Neural progenitor cell (in vitro differentiated cells): ENCODE measurements around the gene MYH9.

Source experiments
- EZH2 ChIP-seq: fragments of 200-600 bp; sonication (generic); IDR thresholded peaks from 2 replicates; pipeline ENCODE4 v1.6.1; 2017; ENCODE audit warnings: antibody characterized with exemption, mild to moderate bottlenecking, moderate library complexity
- EZH2phosphoT487 ChIP-seq: fragments of 200-600 bp; sonication (generic); IDR thresholded peaks from 2 replicates; pipeline ENCODE4 v1.6.1; 2017; ENCODE audit warnings: antibody characterized with exemption
- TF ChIP-seq, protein P1 (sequence below): fragments of 200-600 bp; sonication (generic); IDR thresholded peaks from 2 replicates; pipeline ENCODE4 v1.5.1; 2017; ENCODE audit warnings: antibody characterized with exemption, mild to moderate bottlenecking

GRCh38 chr22:36253523-36254490 lies 134.0 kb downstream of the MYH9 start:
- no peak for TF ChIP-seq EZH2
- TF ChIP-seq, protein P1, sequence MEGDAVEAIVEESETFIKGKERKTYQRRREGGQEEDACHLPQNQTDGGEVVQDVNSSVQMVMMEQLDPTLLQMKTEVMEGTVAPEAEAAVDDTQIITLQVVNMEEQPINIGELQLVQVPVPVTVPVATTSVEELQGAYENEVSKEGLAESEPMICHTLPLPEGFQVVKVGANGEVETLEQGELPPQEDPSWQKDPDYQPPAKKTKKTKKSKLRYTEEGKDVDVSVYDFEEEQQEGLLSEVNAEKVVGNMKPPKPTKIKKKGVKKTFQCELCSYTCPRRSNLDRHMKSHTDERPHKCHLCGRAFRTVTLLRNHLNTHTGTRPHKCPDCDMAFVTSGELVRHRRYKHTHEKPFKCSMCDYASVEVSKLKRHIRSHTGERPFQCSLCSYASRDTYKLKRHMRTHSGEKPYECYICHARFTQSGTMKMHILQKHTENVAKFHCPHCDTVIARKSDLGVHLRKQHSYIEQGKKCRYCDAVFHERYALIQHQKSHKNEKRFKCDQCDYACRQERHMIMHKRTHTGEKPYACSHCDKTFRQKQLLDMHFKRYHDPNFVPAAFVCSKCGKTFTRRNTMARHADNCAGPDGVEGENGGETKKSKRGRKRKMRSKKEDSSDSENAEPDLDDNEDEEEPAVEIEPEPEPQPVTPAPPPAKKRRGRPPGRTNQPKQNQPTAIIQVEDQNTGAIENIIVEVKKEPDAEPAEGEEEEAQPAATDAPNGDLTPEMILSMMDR: no peak
- TF ChIP-seq EZH2phosphoT487: no peak
